ENCODE data around the gene PCK2. TPM values are rescaled to one million over a fixed set of nuclear protein-coding genes. Genes with fewer than 3 reads are reported as not detected.
A peak's percentile ranks its signal among the peaks of the same experiment; 100 is the strongest.

Gene PCK2
- total and polyA plus RNA-seq, 2 of the 13 experiments (the other 11 are each of a cell fraction or from before 2014, with no cell fraction given) = 129 to 272 TPM

- no peak for TF ChIP-seq ZSCAN5A (CRISPR knock-in tag; IDR thresholded peaks at IDR 0.05; ENCODE audit: borderline replicate concordance)
- TF ChIP-seq POLR2AphosphoS2 (IDR thresholded peaks at IDR 0.05; ENCODE audit: low read depth, low read length) = no peak
- TF ChIP-seq FOXA3 (CRISPR knock-in tag; IDR thresholded peaks at IDR 0.05) = no peak
- 0 out of 2 replicates have a peak, but pooled peaks have one; percentile 41 for TF ChIP-seq BCL3 (CRISPR knock-in tag; IDR thresholded peaks at IDR 0.05)
- 0 out of 2 replicates have a peak, but pooled peaks have one; percentile 31 for TF ChIP-seq ZNF318 (CRISPR knock-in tag; IDR thresholded peaks at IDR 0.05)
- no peak for TF ChIP-seq YY1 (IDR thresholded peaks at IDR 0.05; ENCODE audit: insufficient read depth, insufficient replicate concordance, low read depth, low read length)
- TF ChIP-seq FOXO4 (CRISPR knock-in tag; conservative IDR thresholded peaks at IDR 0.05) = 0 out of 2 replicates have a peak, but pooled peaks have one; percentile 11
- TF ChIP-seq HNRNPH1 (optimal IDR thresholded peaks at IDR 0.05; ENCODE audit: low read depth, low read length) = no peak
- TF ChIP-seq ZSCAN21 (CRISPR knock-in tag; IDR thresholded peaks at IDR 0.05; ENCODE audit: borderline replicate concordance) = peak; percentile 81; the same call in 1 of the 2 replicates
- TF ChIP-seq DDIT3 (CRISPR knock-in tag; IDR thresholded peaks at IDR 0.05) = no peak
- no peak for TF ChIP-seq EHMT2 (IDR thresholded peaks at IDR 0.05; ENCODE audit: borderline replicate concordance, low read depth, low read length)
- no peak for TF ChIP-seq KLF15 (CRISPR knock-in tag; IDR thresholded peaks at IDR 0.05; ENCODE audit: borderline replicate concordance)
- no peak for TF ChIP-seq DZIP1 (CRISPR knock-in tag; IDR thresholded peaks at IDR 0.05)
- no peak for TF ChIP-seq ZNF24 (IDR thresholded peaks at IDR 0.05)
These were observed 17.9 kb upstream of the PCK2 start (continued) for GRCh38 chr14:24076302-24076601.
